Left ventricle myocardium superior (tissue), 1 donor: Measurements from ENCODE around the gene LRGUK. TPM values are rescaled to one million over a fixed set of nuclear protein-coding genes. Genes with fewer than 3 reads are reported as not detected.

ENCODE experiments used
- total RNA-seq: library from RNA; stranded (reverse); fragmentation: NEBNext Ultra II Directional; extraction: Animal tissue kit (Norgen Biotek cat#: 25700); gene quantifications from one replicate; pipeline ENCODE4 v1.2.1, GENCODE V29; 2021
- donor health status: DM: no; HTN: yes; CAD: no; lungs with severe emphysema.

LRGUK gene
- total RNA-seq, 1 donor from 2014 or later: 0.20 TPM

Other genes starting within 250 kb of the LRGUK start
- 4.3 TPM for gene SLC35B4, start 189.6 kb downstream of the LRGUK start, total RNA-seq